T follicular helper cell (primary cell): Measurements from ENCODE around the gene GCNA.

Experiments
- DNase-seq: peaks from one replicate; pipeline ENCODE4 v3.0.0-alpha.2; 2020; ENCODE audit warnings: low read depth
- total RNA-seq, 2 experiments: gene quantifications; one replicate each; lab custom pipeline; 2026; lab: John Stamatoyannopoulos, UW

Gene GCNA, protein sequence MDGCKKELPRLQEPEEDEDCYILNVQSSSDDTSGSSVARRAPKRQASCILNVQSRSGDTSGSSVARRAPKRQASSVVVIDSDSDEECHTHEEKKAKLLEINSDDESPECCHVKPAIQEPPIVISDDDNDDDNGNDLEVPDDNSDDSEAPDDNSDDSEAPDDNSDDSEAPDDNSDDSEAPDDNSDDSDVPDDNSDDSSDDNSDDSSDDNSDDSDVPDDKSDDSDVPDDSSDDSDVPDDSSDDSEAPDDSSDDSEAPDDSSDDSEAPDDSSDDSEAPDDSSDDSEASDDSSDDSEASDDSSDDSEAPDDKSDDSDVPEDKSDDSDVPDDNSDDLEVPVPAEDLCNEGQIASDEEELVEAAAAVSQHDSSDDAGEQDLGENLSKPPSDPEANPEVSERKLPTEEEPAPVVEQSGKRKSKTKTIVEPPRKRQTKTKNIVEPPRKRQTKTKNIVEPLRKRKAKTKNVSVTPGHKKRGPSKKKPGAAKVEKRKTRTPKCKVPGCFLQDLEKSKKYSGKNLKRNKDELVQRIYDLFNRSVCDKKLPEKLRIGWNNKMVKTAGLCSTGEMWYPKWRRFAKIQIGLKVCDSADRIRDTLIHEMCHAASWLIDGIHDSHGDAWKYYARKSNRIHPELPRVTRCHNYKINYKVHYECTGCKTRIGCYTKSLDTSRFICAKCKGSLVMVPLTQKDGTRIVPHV
- 8.0 to 12.4 reads per million in 2 experiments for total RNA-seq

DNA sequence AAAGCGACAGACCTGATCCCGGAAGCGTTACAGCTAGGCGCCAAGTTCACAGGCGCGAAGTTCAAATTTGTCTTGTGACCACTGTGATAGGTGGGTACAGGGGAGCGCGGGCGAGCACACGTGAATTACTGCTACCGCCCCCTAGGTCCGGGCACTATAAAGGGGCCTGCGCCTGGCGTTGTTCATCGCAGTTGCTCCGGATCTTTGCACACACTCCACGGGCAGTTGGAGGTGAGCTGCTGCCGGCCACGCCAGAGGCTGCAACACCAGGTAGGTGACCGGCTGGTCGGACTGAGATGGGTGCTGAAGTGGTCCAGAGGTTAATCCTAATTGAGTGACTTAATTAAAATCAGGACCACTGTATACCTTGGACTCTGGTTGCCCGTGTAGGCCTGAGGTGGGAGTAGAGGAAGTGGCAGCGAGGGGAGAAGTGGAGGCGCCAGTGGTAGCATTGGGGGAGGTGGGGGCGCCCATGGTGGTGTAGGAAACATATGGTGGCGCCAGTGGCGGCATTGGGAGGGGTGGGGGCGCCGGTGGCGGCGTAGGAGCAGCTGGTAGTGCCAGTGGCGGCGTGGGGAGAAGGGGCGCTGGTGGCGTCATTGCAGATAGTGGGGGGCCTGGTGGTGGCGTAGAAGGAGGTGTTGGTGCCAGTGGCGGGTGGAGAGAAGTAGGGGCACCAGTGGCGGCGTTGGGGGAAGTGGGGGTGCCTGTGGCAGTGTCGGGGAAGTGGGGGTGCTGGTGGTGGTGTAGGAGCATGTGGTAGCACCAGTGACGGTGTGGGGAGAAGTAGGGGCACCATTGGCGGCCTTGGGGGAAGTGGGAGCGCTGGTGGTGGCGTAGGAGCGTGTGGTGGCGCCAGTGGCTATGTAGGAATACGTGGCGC, at the start of gene GCNA:
Gene GCNA (plus strand): TSS at position 185 of the 883 bp plus-strand sequence. CDS start 2,385 bp downstream, outside the sequence.
- no peak for DNase-seq

DNA sequence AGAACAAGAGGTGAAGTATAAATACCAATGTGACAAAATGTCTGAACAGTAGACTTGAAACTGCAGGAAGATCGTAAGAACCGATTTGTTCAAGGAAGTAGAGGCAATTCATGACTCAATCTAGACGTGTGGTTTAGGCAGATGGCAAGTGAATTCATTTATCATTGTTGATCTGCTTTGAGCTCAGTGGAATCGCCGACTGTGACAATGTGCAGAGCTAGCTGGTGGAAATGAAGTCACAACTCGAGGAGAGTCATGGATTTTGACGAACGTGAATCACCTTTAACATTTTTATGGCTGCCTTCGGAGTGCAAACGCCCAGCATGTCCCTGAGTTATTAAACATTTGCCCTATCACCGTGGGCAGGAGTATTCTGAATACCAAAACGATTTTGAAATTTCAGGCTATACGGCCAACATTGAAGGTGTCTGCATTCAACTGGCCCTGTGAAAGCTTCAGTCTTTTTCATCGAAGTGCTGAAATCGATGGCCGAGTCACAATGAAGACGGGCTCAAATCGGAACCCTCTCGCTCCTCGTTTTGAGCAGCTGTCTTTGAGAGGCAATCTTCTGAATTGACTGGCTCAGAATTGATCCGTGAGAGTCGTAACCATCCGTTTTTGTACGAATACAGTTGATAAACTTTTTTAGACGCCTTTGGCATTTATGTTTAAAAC, 46.0 kb upstream of the GCNA start:
- DNase-seq, result peak; percentile 64

DNA sequence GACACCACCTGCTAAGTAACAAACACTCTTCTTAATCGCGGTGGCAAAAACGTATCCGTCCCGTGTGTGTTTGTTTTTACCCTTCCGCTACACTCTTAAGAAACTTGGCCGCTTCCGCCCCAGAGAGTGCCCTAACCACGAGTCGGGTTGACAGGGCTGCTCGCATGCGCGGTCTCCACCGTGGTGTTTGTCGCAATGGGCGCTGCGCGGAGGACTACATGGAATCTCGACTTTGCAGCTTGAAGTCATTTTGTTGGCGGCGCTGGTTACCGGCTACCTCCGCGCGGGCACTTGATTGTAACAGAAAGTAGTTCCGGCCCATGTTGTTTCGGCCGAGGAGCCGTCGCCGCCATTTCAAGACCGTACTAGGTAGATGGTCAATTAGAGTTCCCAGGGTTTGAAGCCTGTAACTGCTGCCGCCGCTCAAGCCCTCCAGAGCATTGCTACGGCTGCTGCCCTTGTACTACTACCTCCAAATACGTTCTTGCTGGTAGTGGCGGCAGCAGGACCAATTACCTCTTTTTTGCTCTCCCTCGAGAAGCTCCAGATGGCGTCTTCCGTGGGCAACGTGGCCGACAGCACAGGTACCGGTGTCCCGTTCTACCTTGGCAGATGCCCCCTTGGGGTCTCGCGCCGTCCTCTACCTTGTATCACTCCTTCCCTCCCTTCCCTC, 45.3 kb upstream of the GCNA start, which contains the start of gene OGT:
Gene OGT (plus strand): TSS at position 352 of the 673 bp plus-strand sequence. CDS start 196 bp downstream, at position 548.
- DNase-seq, result peak; percentile 88

DNA sequence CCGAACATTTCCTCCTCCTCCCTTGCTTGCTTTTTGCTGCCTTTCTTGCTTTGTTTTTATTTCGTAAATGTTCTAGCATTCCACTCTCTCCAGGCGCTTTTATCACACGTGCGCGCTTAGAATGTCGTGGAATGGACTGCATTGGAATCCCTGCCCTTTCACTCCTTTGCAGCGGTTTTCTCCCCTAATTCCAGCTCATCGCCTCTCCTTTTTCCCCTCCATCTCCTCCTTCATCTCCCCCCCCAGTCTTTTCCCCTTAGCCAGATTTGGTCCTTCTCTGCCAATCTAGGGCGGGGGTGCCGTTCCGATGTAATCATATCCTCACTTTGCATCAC, 44.8 kb upstream of the GCNA start:
- DNase-seq, result peak; percentile 30

DNA sequence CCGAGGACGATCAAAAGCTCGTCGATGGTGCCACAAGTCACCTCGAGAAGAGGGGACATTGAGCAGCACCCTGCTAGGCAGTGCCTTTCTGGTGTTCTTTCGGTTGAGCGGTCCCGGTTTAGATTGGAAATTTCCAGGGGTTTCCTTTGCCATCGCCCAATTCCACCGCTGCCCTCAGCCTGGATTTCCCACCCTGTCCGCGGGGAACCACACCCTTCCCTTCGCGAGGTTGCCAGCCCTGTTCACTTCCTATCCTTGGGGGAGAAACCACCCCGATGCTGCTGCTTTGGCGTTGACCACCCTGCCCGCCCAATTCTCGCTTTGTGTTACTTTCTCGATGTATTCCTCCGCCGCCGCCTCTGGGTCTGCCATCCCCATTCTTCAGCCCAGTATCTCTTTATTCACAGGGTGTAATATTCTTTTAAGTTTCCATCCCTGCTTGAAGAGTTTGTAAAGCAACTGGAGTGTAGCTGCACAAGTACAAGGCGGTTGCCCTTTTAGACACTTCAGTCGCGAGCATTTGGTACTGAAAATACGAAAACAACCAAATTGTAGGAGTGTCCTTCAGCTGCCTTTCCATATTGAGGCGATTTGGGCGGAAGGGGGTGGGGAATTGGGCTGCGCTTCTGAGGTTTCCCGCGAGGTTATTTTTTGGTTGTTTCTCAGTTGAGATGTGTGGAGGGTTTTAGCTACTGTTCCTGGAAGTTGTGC, 44.2 kb upstream of the GCNA start:
- DNase-seq, result peak; percentile 36

DNA sequence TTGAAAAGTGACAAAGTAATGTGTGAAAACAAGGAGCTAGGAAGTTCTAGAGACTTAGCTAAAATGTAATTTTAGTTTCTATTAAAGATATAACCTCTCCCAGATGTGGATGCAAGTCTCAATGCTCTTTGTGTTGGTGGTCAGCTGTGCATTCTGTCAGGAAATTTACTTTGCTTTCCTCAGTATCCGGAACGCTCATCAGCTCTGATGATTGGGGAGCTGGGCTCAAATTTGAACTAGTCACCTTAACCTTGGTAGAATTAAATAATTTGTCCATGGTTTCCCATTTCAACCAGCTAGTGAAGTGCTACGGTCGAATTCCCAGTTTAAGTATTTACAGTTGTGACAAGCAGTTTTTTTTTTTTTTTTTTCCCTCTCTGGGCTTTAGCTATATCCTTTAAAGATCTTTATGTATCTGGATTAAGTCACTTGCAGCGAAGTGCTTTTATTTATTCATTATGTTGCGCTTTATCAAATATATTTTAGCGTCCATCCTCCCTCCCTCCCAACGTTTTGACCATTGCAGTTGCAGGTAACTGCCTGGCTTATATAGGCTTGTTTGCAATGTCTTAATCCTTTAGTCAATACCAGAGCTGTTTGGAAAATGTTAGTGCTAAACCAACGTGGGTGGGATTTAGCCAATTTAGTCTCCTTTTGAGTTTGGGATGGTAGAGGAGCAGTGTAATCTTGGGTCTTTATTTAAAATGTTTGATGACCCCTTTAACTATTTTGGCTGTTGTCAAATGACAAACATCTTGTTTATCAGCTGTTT, 43.3 kb upstream of the GCNA start:
- DNase-seq, result no peak

DNA sequence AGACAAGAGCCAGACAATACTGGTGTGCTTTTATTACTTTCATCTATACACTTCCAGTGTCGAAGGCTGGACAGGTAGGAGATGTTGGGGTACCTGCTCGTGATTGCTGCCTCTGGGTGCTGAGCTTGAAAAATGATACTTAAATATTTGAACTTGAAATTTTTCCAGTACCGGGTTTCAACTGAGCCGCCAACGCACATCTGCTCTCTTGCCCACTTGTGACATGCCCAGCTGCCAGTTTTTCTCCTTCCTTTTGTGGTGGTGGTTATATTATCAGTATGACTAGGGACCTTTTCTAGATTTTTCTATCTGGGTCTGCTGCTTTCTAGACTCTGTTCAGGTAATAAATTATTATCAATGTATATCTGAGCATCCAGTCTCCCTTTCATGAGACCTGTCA, 42.0 kb upstream of the GCNA start:
- no peak for DNase-seq

DNA sequence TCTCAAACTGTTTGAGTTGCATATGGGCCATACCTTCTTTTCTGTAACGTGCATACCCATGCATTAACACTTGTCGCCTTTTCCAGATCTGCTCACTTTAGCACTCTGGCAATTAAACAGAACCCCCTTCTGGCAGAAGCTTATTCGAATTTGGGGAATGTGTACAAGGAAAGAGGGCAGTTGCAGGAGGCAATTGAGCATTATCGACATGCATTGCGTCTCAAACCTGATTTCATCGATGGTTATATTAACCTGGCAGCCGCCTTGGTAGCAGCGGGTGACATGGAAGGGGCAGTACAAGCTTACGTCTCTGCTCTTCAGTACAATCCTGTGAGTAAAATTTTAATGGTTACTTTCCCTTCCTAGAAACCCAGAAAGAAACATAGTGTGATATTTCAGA, 40.5 kb upstream of the GCNA start:
- DNase-seq, result no peak

DNA sequence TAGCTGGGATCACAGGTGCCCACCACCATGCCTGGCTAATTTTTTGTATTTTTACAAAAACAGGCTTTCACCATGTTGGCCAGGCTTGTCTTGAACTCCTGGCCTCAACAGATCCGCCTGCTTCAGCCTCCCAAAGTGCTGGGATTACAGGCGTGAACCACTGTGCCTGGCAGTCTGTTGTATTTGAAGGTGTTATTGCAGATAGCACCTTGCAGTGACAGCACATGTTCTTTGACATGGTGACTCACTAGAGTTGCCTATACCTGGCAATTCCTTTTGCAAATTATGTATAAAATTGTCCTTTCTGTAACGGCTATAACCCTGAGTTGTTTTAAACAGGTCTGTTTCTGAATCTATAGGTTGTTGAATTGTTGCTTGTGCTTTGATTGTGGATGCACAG, 37.4 kb upstream of the GCNA start:
- DNase-seq, result no peak

DNA sequence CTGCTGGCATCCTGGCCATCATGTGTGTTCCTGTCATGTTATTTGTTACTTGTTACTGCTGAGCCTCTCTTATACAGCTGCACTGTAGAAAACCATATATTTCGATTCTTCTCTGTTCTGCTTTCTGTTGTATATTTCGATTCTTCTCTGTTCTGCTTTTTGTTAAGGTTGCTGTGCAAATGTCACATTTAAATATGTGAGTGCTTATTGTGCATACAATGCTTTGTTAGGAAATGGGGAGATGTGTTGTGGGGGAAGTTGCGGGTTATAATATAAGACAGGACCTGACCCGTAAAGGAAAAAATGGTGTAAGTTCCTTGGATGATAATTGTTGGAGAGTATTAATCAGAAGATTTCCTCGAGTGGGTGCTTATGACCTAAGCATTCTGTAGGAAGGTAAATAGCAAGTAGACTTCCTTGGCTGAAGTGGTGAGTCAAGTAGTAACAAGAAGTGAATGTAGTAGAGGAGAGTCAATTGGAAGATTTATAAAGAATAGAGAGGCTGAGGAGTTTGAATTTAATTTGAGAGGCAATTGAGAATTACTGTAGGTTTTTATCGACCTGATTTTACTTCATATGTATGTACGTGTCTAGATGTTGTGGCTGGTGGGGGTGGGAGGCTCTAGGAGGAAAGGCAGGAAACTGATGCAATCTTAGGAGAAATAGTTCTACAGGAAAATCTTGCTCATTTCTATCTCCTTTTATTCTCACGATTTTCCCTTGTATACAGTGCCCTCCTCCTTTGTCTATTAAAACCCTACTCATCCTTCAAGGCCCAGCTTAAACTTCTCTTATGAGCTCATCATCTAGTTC, 36.8 kb upstream of the GCNA start:
- DNase-seq, result no peak

DNA sequence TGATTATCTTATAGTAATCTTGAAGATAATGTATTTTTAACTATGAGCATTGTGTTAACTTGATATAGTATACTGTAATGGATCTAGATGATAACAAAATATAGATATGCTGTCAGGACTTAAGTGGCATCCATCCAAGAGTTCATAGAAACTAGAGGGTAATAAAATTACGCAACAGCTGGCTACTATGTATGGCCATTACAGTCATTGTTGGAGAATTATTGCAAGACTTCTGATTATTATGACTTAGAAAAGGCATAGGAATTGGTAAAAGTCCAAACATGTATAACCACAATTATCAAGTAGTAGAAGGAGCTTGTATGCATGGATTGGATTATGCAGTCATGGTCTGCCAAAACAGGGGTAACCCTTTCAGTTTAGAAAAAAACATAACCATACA, 35.8 kb upstream of the GCNA start:
- no peak for DNase-seq

DNA sequence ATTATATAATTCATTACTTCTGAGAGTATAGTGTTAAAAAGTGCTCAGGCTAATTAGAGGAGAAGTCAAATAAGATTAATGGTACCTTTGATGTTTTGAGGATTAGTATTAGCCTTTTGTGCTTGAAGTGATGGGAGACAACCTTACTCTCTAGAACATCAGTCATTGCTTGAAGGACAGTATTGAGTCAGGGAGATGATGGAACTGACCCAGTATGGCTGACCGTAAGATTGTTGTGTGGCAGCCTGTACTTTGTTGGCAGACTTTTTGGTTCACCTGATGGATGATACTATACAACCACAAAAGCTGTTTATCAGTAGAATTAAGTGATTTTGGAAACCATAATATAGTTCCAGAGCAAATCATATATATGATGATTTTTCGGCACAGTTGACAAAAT, 35.4 kb upstream of the GCNA start:
- DNase-seq, result no peak

DNA sequence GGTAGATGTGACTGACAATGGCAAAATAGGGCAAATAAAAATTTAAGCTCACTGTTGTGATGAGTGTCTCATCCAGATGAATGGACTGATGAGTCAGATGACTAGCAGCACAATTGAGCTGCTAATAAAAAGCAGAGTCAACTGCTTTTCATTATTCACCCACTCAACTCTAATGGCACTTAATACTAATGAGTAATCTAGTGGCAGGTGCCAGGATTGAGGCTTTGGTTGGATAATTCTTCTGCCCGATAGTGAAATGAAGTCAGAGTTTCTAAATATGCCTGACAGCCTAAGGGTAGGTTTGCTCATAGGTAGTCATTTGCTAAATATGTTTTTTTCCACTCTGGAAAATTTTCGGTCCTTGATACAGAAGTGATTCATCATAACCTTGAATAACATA, 34.9 kb upstream of the GCNA start:
- DNase-seq, result no peak

DNA sequence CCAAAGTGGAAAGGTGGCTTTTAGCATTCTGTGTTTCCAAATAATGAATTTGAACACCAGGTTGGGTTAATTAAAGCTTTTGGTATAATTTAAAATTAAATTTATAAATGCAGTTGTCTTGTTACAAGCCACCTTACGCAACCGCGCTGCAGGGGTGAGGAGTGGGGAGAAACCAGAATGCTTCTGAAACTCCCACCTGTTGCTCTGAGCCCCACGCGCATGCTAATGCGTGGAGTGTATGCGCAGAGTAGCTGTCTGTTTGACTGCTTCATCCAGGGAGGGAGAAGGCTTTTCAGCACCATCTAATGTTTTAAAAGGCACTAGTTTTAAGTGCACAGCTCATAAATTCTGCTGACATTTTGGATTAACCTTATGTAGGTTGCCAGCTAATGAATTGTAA, 32.9 kb upstream of the GCNA start:
- DNase-seq, result no peak

DNA sequence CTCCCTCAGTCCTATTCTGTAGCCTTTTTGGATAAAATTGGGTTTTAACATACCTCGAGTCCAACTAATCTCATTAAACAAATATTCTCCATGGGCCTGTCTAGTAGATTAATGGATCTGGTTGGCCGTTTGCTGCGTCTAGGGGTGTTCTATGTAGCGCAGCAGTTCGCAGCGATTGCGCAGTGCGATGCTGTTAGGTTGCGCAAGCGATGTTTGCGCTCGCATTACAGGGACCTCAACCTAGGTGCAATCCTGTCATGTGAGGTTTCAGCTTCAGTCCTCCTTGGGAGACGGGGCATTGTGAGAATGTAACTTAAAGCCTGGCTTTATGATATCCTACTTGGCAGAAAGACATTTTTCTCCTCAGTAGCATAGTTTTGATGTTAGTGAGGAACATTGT, 31.4 kb upstream of the GCNA start:
- no peak for DNase-seq

DNA sequence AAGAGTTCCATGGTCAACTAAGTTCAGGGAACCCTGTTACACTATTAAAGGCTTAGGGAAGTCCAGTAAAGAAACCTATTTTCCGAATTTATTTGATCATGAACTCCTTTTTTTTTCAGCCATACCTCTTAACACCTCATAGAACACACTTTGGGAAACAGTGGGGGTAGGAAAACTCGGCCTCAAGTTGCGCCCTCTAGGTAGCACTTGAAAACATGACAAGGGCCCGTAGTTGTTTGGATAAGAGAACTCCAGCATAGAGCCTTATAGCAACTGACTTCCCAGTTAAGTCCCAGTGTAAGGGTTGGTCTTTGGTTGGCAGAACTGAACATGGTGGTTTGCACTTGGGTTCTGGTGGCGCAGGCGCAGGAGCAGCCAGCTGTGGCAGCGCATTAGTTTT, 30.9 kb upstream of the GCNA start:
- DNase-seq, result no peak

DNA sequence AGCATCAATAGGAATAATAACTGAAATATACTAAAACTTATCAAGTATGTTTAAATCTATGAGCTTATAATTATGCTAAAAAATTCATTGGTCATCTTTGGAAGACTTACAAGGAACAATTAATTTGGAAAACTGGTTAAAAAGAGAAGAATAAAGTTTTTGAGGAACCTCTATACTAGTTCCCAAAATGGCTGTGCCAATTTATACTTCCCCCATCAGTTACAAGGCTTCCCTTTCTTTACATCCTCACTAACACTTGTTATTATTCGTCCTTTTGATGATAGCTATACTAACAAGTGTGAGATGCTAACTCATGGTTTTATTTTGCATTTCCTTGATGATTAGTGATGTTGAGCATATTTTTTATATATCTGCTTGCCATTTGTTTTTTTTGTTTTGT, 28.3 kb upstream of the GCNA start:
- no peak for DNase-seq

DNA sequence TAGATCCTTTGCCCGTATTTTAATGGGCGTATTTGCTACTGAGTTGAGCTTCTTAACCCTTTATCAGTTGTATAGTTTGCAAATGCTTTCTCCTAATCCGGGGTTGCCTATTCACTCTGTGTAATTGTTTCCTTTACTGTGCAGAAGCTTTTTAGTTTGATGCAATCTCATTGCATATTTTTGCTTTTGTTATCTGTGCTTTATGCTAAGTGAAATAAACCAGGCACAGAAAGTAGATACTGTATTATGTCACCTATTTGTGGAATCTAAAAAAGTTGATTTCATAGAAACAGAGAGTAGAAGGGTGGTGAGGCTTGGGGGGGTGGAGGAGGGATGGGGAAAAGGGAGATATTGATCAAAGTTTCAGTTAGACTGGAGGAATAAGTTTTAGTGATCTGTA, 27.7 kb upstream of the GCNA start:
- DNase-seq, result no peak

DNA sequence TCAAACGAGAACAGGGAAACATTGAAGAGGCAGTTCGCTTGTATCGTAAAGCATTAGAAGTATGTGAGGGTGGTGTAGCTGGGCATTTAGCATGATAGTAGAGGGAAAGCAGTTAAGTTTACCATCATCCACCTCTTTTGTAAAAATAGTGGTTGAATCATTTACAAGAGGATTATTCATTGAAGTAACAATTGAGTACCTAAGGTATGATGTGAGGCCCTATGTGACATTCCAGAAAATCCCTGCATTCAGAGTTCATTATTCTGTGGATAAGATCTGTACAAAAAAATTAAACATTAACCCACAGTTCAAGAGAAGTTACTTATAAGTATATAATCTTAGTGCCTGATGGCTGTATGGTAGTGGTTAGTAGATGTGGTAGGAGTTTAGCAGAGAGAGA, 22.2 kb upstream of the GCNA start:
- no peak for DNase-seq
